HepG2 (cell line): Measurements from ENCODE around the gene ZNF846. TPM values are rescaled to one million over a fixed set of nuclear protein-coding genes. Genes with fewer than 3 reads are reported as not detected.

Experiments
- ATAC-seq: fragments of 200-7000 bp; cut with Tn5 transposase; 3 replicates; pipeline ENCODE4 v1.9.1; 2020; ENCODE audit warnings: mild to moderate bottlenecking, moderate library complexity
- BruUV-seq: library from RNA; stranded (reverse); fragments of 400-500 nt; replicated peaks from 2 replicates; lab custom pipeline; 2021; lab: Mats Ljungman, UMichigan
- CTCF ChIA-PET: fragments of 300-600 bp; formaldehyde crosslinking; extraction: SDS; loops from one replicate; lab custom pipeline; 2021; ENCODE audit warnings: low total read pairs, inconsistent platforms, low intra/inter-chr PET ratio; lab: Yijun Ruan, JAX
- POLR2A ChIA-PET: fragments of 350-600 bp; sonication (Branson Sonifier 250); formaldehyde crosslinking; loops from one replicate; lab custom pipeline; 2020; ENCODE audit warnings: antibody characterized with exemption, inconsistent platforms; lab: Yijun Ruan, JAX
- DNase-seq: peaks from one replicate; pipeline ENCODE4 v3.0.0-alpha.2; 2015; ENCODE audit warnings: low spot score
- FAIRE-seq: peaks from 3 replicates; lab custom pipeline; 2011; peaks lifted over from hg19 to GRCh38; lab: Jason Lieb, UNC
- H2AFZ ChIP-seq: one replicate; pipeline ENCODE4 v1.6.1; 2011; ENCODE audit warnings: low read length, inconsistent platforms
- H3K27ac ChIP-seq: fragments of 300-600 bp; 3 replicates; pipeline ENCODE4 v1.8.0; 2011; ENCODE audit warnings: mixed run types, mild to moderate bottlenecking, mixed read lengths, low read length, inconsistent platforms; ENCODE audit not compliant: insufficient read depth; ENCODE audit errors: extremely low read length
- H3K27me3 ChIP-seq, 2 experiments: fragments of 200-600 bp in 1 of 2; 2 replicates in 1 of 2; 3 replicates in 1 of 2; pipeline versions ENCODE4 v1.6.0 to v1.8.0; 2011; ENCODE audit warnings: low read length in 2 of 2, mild to moderate bottlenecking in 2 of 2, moderate library complexity in 2 of 2, inconsistent platforms in 1 of 2; ENCODE audit not compliant: insufficient read depth in 2 of 2, control insufficient read depth in 1 of 2
- H3K36me3 ChIP-seq, 2 experiments: fragments of 200-600 bp in 1 of 2; replicated peaks in 1 of 2; 2 replicates in 1 of 2; 3 replicates in 1 of 2; pipeline versions ENCODE4 v1.5.1 to v1.8.0; 2011; ENCODE audit warnings: low read length in 2 of 2, inconsistent platforms in 1 of 2; ENCODE audit not compliant: insufficient read depth in 2 of 2, control insufficient read depth in 1 of 2
- H3K4me1 ChIP-seq: 2 replicates; pipeline ENCODE4 v1.5.1; 2012; ENCODE audit warnings: low read length, inconsistent platforms; ENCODE audit not compliant: insufficient read depth
- H3K4me2 ChIP-seq: 2 replicates; pipeline ENCODE4 v1.6.0; 2011; ENCODE audit warnings: low read depth, low read length, inconsistent platforms
- H3K4me3 ChIP-seq, 3 experiments: fragments of 200-600 bp in 1 of 3; sonication (generic), shearing (Covaris generic) in 1 of 3; replicated peaks in 1 of 3; 2 replicates each; pipeline ENCODE4 v1.5.1; 2011 to 2016; ENCODE audit warnings: low read length in 3 of 3, inconsistent platforms in 2 of 3, low read depth in 2 of 3, mild to moderate bottlenecking in 2 of 3, control low read depth in 1 of 3, mixed read lengths in 1 of 3; ENCODE audit not compliant: insufficient read depth in 1 of 3
- H3K79me2 ChIP-seq: one replicate; pipeline ENCODE4 v1.6.1; 2011; ENCODE audit warnings: low read length, inconsistent platforms; ENCODE audit not compliant: insufficient read depth
- H3K9ac ChIP-seq: 2 replicates; pipeline ENCODE4 v1.6.0; 2011; ENCODE audit warnings: mild to moderate bottlenecking, low read depth, low read length, inconsistent platforms; ENCODE audit not compliant: insufficient read depth
- H3K9me3 ChIP-seq: 2 replicates; pipeline ENCODE4 v1.5.1; 2012; ENCODE audit warnings: mild to moderate bottlenecking, low read length
- H4K20me1 ChIP-seq: 2 replicates; pipeline ENCODE4 v1.6.0; 2011; ENCODE audit warnings: inconsistent platforms, mild to moderate bottlenecking, low read length, moderate library complexity; ENCODE audit not compliant: insufficient read depth
- MLLT10 ChIP-seq: sonication (generic); formaldehyde crosslinking; IDR thresholded peaks from 2 replicates; pipeline ENCODE4 v1.4.0; 2020; ENCODE audit warnings: missing genetic modification reagents
- SETDB1 ChIP-seq: sonication (generic); formaldehyde crosslinking; IDR thresholded peaks from 2 replicates; pipeline ENCODE4 v1.5.1; 2020; ENCODE audit warnings: missing genetic modification reagents, mild to moderate bottlenecking, borderline replicate concordance
- TCF12 ChIP-seq, 2 experiments: fragments of 450-650 bp in 1 of 2; sonication (generic) in 1 of 2; formaldehyde crosslinking in 1 of 2; IDR thresholded peaks; 2 replicates each; pipeline versions ENCODE4 v1.6.1 to v1.8.0; 2017 to 2022; ENCODE audit warnings: antibody characterized with exemption in 1 of 2, mild to moderate bottlenecking in 1 of 2, missing genetic modification reagents in 1 of 2, moderate library complexity in 1 of 2
- THRA ChIP-seq: sonication (generic); formaldehyde crosslinking; IDR thresholded peaks from 2 replicates; pipeline ENCODE4 v1.4.0; 2020; ENCODE audit warnings: missing genetic modification reagents, borderline replicate concordance
- ZNF12 ChIP-seq: sonication (generic); formaldehyde crosslinking; IDR thresholded peaks from 2 replicates; pipeline ENCODE4 v1.5.0; 2020; ENCODE audit warnings: missing genetic modification reagents
- ZNF557 ChIP-seq: sonication (generic); formaldehyde crosslinking; IDR thresholded peaks from 2 replicates; pipeline ENCODE4 v1.4.0; 2020; ENCODE audit warnings: missing genetic modification reagents
- WGBS: methylation state at CpG from one replicate; pipeline ENCODE4 v1.1.6; 2017; ENCODE audit warnings: low lambda C conversion rate; 5-methylcytosine and 5-hydroxymethylcytosine counted together
- in situ Hi-C: cut with HindIII; loops from 2 replicates; pipeline ENCODE4 v1.10.0; 2017; ENCODE audit warnings: low pct_unique_long_range_greater_than_20kb; ENCODE audit not compliant: extremely low pct_ligation_motif_present
- intact Hi-C: fragments of 100-400 bp; cut with micrococcal nuclease; formaldehyde crosslinking; loops from one replicate; pipeline ENCODE4 v1.10.0; 2022; ENCODE audit not compliant: unreplicated experiment
- polyA plus RNA-seq, 8 experiments: library from polyadenylated mRNA; depleted of rRNA in 3 of 8; stranded (reverse) in 7 of 8; unstranded in 1 of 8; fragments of >200 nt; fragmentation: Illumina TruSeq in 4 of 8; extraction: Trizol in 4 of 8; gene quantifications; 2 replicates each; pipeline versions ENCODE4 v1.2.1 to v1.2.3, GENCODE V29; 2011 to 2016; ENCODE audit warnings: low read depth in 4 of 8, missing spikeins in 1 of 8, mixed read lengths in 1 of 8; ENCODE audit not compliant: insufficient read depth in 1 of 8
- total RNA-seq, 5 experiments: library from RNA; depleted of rRNA; stranded (reverse); fragments of >200 nt; fragmentation: Illumina TruSeq; extraction: Trizol; gene quantifications; 2 replicates each; pipeline ENCODE4 v1.2.3, GENCODE V29; 2016; ENCODE audit warnings: low read depth in 1 of 5

The ZNF846 gene
- total and polyA plus RNA-seq, 2 of the 13 experiments (the other 11 are each of a cell fraction or from before 2014, with no cell fraction given): 4.8 to 5.4 TPM

GRCh38 chr19:9752701-9753443 is 15.7 kb downstream of the ZNF846 start:
- Histone ChIP-seq H4K20me1 (no peaks in the 10 kb centered on the region), H3K27me3 (no peaks in the 10 kb centered on the region), H3K79me2 (no peaks in the 10 kb centered on the region), H3K4me1 (no peaks in the 10 kb centered on the region), H3K36me3 (peaks cover 0 to 4% of the 10 kb centered on the region in 2 experiments; a peak in 2 of 5 replicates), H3K27ac (no peak overlapping the region), H2AFZ (no peak overlapping the region), H3K9me3 (peaks cover 36% of the 10 kb centered on the region), H3K4me3 (no peak overlapping the region), H3K9ac (no peak overlapping the region), H3K4me2 (no peak overlapping the region)
- BruUV-seq: no TSS peak
- WGBS: 67% methylated on average over 2 of the region's 2 CpGs
- POLR2A ChIA-PET: no interaction called here
- FAIRE-seq (no peak), ATAC-seq (no peak), DNase-seq (no peak)
- TF ChIP-seq MLLT10 (CRISPR knock-in tag) (no peak), TCF12 (IDR thresholded peaks at IDR 0.05) (no peak), TCF12 (CRISPR knock-in tag; IDR thresholded peaks at IDR 0.05) (no peak), ZNF12 (CRISPR knock-in tag) (peak; percentile 86; the same call in 1 of the 2 replicates), THRA (CRISPR knock-in tag) (no peak)
- CTCF ChIA-PET: no interaction called here
- intact Hi-C loops (no loop called here), in situ Hi-C loops (no loop called here)

- ChIA-PET POLR2A (no interaction called here), CTCF (no interaction called here)
- FAIRE-seq (no peak), DNase-seq (peak; percentile 4), ATAC-seq (no peak)
- Histone ChIP-seq H3K79me2 (no peaks in the 10 kb centered on the region), H3K27ac (no peak overlapping the region), H3K36me3 (no peaks in the 10 kb centered on the region), H3K9me3 (peaks cover 22% of the 10 kb centered on the region), H4K20me1 (no peaks in the 10 kb centered on the region), H3K4me2 (no peak overlapping the region), H3K4me1 (no peaks in the 10 kb centered on the region)
- intact Hi-C loops: no loop called here
- 0 out of 2 replicates have a peak, but pooled peaks have one; percentile 65 for TF ChIP-seq SETDB1 (CRISPR knock-in tag)
- no peak for TF ChIP-seq ZNF557
- TF ChIP-seq, all 625 proteins: peak for 1
- Histone ChIP-seq H2AFZ (no peak overlapping the region), H3K9ac (no peak overlapping the region), H3K27me3 (no peaks in the 10 kb centered on the region), H3K4me3 (no peak overlapping the region)
- no TSS peak for BruUV-seq
- 70% methylated on average over 7 of the region's 7 CpGs for WGBS
- in situ Hi-C loops: no loop called here
Measured at GRCh38 chr19:9751446-9751845, 17.1 kb downstream of the ZNF846 start.
